Measurements from ENCODE around the gene HHAT.

DNA sequence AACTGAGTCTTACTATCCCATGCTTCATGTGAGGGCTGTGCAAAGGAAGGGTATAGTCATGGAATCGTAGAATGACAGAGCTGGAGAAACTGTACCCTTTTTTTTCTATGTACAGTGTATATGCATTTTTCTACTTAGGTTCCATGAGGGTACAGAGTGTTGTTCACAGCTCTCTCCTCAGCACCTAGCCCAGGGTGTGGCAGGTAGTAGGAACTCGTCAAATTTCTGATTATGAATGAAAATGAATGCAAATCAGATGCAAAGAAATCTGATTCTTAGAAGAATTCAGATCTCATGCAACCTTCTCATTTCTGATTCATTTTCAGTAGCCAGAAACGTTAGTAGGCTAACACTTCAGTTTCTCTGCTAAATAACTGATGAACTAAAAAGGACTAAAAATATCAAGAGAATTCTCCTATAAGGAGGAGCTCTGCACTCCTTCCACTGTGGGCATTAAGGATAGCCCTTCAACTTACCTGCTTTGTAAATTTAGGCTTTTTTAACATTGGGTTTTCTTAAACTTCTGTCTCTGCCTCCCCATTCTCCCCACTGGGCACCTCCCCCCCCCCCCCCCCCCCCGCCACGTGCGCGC lies 18.0 kb upstream of the HHAT start:
- TF ChIP-seq CTCF (conservative IDR thresholded peaks at IDR 0.05; ENCODE audit: low read depth, low read length) (no peak), MAFK (IDR thresholded peaks at IDR 0.05; ENCODE audit: low read depth, low read length) (no peak), USF2 (IDR thresholded peaks at IDR 0.05; ENCODE audit: low read depth, low read length) (no peak), SMC3 (IDR thresholded peaks at IDR 0.05; ENCODE audit: low read depth, low read length) (no peak), RCOR1 (IDR thresholded peaks at IDR 0.05; ENCODE audit: insufficient replicate concordance, low read length) (no peak), CEBPB (IDR thresholded peaks at IDR 0.05; ENCODE audit: low read depth, low read length) (no peak), RFX5 (IDR thresholded peaks at IDR 0.05; ENCODE audit: low read depth, low read length) (no peak)
